T47D (cell line): ENCODE results near the gene MRAP.

Experiments
- DNase-seq, 2 experiments: peaks; one replicate each; pipeline versions ENCODE4 v3.0.0 to v3.0.0-alpha.2; 2011 to 2012; ENCODE audit warnings: low read depth in 1 of 2, low spot score in 1 of 2
- JUND ChIP-seq: IDR thresholded peaks from 2 replicates; pipeline ENCODE4 v1.6.1; 2012; ENCODE audit warnings: low read depth
- in situ Hi-C: cut with HindIII; loops from 2 replicates; pipeline ENCODE4 v1.10.0; 2016; ENCODE audit warnings: low sequenced_read_pairs, low pct_unique_long_range_greater_than_20kb

Gene MRAP

GRCh38 chr21:32317726-32318125 is 19.1 kb downstream of the MRAP start:
- in situ Hi-C loops = no loop called here
- no peak for TF ChIP-seq JUND
- DNase-seq = no peak

DNA sequence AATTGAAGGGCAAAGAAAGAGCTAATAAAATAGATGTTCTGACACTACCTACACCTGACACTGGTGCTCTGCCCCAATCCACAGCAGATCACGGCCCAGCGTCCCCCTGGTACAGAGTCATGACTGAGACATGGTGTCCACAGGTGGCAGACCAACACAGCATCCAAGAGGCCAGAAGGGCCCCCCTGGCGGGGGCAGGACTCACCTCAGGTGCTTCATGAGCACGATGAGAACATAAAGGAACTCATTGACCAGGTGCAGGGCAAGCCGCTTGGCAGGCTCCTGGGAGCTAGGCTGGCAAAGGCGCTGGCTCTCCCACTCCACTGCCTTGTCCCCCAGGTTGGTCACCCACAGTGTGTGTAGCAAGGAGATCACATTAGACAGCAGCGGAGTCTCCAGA is 20.4 kb downstream of the MRAP start:
- in situ Hi-C loops = no loop called here
- TF ChIP-seq JUND = no peak

GRCh38 chr21:32320059-32320458 is 21.4 kb downstream of the MRAP start:
- DNase-seq = no peak
- TF ChIP-seq JUND = no peak
- in situ Hi-C loops = no loop called here

More for the DNA sequence above, 20.4 kb downstream of the MRAP start:
- no peak for DNase-seq

DNA sequence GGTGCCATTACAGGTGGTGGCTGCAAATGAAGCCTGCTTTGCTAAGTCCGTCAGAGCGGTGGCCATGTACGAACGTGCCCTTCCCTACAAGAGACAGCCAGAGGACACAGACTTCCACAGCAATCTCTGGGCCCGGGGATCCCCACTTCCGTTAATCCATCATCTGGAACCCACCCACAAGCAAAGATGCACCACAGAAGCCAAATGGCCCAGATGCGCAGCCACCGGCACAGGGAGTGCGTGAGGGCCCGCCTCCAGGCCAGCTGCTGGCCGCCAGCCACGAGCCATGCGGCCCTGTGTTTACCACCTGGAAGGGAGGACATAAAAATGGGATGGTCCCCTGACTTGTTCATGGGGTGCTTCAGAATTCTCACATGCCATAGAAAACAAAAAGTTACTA is 22.1 kb downstream of the MRAP start:
- in situ Hi-C loops = no loop called here
- no peak for TF ChIP-seq JUND
- DNase-seq = no peak

- no peak for TF ChIP-seq JUND
- in situ Hi-C loops = no loop called here
- DNase-seq = no peak
Observed at GRCh38 chr21:32321480-32321879, 22.8 kb downstream of the MRAP start.

GRCh38 chr21:32322103-32322502 is 23.4 kb downstream of the MRAP start:
- DNase-seq = no peak
- no peak for TF ChIP-seq JUND
- in situ Hi-C loops = no loop called here

GRCh38 chr21:32322676-32323075 is 24.0 kb downstream of the MRAP start:
- TF ChIP-seq JUND = no peak
- in situ Hi-C loops = no loop called here
- no peak for DNase-seq

- DNase-seq = no peak
- in situ Hi-C loops = no loop called here
- TF ChIP-seq JUND = no peak
Observed at GRCh38 chr21:32325706-32326105, 27.1 kb downstream of the MRAP start.

GRCh38 chr21:32328595-32328994 is 29.9 kb downstream of the MRAP start:
- in situ Hi-C loops = no loop called here
- no peak for DNase-seq
- TF ChIP-seq JUND = no peak

- in situ Hi-C loops = no loop called here
- DNase-seq = no peak
- TF ChIP-seq JUND = no peak
Observed at GRCh38 chr21:32329331-32329730, 30.7 kb downstream of the MRAP start.

GRCh38 chr21:32329776-32330175 is 31.1 kb downstream of the MRAP start:
- in situ Hi-C loops = no loop called here
- no peak for TF ChIP-seq JUND
- no peak for DNase-seq

- in situ Hi-C loops = no loop called here
- no peak for DNase-seq
Observed at GRCh38 chr21:32330784-32331311, 32.2 kb downstream of the MRAP start.

GRCh38 chr21:32331444-32332305 is 33.0 kb downstream of the MRAP start:
- no peak for DNase-seq
- in situ Hi-C loops = no loop called here
- TF ChIP-seq JUND = no peak

More at GRCh38 chr21:32330784-32331311, 32.2 kb downstream of the MRAP start:
- TF ChIP-seq JUND = no peak

- DNase-seq = no peak
- no peak for TF ChIP-seq JUND
- in situ Hi-C loops = no loop called here
Observed at GRCh38 chr21:32332463-32332951, 33.9 kb downstream of the MRAP start.
